NCI-H128 (cell line): ENCODE results near the gene RPS18.
"Not testable (repeated sequence)": the region's sequence is repeated elsewhere in the genome, so short reads cannot be mapped to it uniquely, and the experiment has no call there.

Source experiments
- DNase-seq: peaks from one replicate; lab custom pipeline; 2025; ENCODE audit not compliant: unreplicated experiment; lab: John Stamatoyannopoulos, UW

Gene RPS18

DNA sequence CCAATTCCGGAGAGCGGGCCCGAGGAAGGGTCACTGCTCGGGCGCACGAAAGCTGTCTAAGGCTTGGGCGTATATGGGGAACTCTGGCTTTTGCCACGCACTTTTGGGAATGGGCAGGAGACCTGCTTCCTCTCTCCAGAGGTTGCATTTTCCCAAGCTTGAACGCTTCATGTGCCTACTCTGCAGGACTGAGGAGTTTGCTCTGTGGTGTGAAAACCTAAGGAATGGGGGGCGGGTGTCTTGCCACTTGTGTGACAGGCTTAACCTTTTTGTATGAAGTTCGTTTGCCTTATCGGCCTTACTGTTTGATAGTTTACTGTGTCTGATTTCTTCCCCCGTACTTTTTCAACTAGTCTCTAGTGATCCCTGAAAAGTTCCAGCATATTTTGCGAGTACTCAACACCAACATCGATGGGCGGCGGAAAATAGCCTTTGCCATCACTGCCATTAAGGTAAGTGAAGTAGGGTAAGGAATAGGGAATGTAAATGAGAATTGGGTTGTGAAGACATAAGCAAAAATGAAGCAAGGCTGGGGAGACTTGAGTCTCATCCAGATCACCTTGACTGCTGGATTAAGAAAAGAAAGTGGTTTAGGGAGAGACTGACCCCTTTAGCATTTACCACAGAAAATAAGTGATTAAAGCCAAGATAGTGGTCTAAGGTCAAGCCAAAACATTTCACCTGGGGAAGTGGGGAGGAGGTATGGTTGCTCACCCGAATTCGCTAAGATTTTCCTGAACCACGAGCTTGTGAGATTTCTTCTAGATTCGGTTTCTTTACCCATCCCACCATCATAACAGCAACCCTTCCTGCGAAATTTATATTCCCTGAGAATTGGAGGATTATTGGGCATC, 627 bp downstream of the RPS18 start:
- no peak for DNase-seq

DNA sequence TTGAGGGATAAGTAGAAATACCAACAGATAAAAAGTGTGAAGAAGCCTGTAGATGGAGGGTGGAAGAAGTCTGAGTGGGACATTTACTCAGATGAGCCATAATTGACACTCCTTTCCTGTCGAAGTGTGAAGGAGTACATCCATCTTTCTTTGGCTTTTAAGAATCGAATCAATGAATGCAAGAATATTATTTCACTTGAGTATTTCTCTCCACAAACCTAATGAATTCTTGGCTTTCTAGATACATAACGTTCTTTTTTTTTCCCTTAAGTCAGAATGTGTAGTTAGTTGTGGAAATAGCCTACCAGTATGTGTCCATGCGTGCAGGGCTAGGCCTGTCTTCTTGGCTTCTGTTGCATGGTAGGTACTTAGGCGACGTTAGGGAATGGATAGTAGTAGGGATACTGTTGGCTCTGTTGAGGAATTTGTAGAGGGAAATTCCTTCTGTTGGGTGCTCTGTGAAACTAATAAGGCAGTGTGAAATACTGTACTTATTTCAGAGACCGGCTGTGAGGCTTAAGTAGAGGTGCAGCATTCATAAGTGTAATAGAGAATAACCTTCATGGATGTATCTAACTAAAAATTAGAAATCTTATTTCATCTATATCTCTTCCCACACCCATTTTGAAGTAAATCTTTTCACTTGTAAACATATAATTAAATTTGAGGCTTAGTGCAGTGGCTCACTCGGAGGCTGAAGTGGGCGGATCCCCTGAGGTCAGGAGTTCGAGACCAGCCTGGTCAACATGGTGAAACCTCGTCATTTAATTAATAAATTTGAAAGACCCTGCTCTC, 1.5 kb downstream of the RPS18 start:
- no peak for DNase-seq

DNA sequence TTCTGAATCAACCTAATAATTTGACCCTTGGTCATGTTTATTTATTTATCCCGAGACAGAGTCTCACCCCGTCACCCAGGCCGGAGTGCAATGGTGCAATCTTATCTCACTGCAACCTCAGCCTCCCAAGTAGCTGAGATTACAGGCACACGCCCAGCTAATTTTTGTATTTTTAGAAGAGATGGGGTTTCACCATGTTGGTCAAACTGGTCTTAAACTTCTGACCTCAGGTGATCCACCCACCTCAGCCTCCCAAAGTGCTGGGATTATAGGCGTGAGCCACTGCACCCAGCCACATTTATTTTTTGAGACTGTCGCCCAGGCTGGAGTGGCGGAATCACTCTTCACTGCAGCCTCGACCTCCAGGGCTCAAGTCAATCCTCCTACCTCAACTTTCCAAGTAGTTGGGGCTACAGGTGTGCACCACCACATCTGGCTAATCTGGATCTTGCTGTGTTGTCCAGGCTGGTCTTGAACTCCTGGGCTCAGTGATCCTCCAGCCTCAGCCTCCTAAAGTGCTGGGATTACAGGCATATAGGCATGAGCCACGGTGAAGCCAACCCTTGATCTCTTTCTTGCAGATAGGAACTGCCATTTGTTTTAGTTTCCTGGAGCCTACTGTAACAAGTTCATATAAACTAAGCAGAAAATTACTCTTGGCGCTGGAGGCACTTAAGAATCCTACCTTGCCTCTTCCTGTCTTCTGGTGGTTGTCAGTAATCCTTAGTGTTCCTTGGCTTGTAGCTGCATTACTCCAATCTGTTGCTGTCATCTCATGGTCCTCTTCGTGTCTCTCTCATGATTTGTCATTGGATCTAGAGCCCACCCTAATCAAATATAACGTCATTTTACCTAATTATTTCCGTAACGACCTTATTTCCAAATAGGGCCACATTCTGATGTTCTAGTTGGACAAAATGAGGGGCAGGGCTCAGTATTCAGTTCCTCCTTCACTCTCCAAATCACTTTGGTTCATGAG, 2.3 kb downstream of the RPS18 start:
- no peak for DNase-seq

DNA sequence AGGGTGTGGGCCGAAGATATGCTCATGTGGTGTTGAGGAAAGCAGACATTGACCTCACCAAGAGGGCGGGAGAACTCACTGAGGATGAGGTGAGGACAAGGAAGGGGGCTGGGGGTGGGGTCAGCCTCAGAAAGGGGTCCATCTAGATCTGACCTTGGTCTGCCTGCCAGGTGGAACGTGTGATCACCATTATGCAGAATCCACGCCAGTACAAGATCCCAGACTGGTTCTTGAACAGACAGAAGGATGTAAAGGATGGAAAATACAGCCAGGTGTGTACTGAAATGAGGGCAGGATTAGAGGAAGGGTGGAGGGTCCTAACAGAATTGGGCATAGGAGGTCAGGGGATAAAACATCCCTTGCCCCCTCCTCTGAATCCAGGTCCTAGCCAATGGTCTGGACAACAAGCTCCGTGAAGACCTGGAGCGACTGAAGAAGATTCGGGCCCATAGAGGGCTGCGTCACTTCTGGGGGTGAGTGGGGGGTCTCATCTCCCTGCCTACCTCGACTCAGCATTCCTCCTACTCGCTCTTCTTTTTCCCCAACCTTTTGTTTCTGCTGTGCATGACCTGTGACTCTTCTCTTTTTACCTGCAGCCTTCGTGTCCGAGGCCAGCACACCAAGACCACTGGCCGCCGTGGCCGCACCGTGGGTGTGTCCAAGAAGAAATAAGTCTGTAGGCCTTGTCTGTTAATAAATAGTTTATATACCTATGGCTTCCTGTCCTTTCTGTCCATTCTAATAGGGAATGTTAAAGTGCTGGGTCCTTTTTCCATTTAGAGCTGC, 4.1 kb downstream of the RPS18 start:
- not testable (repeated sequence) for DNase-seq

DNA sequence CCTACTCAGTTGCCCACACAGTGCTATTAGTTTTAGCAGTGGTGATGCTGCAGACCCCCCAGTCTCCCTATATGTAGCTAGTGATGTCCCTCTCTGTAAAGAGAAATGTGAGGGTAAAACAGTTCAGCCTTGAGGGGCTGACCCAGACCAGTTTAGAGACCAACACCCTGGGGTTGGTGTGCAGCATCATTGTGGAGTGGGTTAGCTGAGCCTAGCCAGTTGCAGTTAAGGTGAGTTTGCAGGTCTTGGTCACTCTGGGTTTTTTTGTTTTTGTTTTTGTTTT, 4.6 kb downstream of the RPS18 start:
- no peak for DNase-seq

DNA sequence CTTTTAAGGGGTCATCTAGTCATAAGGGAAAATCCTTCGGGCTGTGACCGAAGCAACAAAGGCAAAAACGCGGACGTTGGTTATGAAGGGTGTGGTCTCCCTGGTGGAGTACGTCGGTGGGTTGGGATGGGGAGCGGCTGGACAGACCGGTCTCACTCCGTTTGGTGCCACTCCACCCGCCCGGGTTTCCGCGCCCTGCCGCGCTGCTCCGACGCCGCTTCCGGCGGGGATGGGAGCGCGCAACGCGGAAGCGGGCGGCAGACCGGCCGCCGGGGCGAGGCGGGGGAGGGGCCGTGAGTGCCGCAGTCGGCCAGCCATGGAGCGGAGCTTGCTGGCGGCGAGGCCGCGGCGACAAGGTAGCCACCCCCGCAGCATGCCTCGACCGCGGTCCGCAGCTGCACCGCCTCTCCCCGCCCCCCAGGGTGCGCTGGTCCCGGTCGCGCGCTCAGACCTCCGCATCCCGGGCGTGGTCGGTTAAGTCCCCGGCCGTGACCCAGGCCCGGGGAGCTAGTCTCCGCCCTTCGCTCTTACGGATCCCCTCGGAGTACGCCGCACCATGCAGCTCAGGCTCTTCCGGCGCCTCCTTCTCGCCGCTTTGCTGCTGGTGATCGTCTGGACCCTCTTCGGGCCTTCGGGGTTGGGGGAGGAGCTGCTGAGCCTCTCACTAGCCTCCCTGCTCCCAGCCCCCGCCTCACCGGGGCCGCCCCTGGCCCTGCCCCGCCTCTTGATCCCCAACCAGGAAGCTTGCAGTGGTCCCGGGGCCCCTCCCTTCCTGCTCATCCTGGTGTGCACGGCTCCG, 5.2 kb downstream of the RPS18 start, which contains the start of gene B3GALT4:
Gene B3GALT4 (plus strand): TSS at position 260 of the 799 bp plus-strand sequence. CDS start 297 bp downstream, at position 557.
- peak; percentile 48 for DNase-seq

DNA sequence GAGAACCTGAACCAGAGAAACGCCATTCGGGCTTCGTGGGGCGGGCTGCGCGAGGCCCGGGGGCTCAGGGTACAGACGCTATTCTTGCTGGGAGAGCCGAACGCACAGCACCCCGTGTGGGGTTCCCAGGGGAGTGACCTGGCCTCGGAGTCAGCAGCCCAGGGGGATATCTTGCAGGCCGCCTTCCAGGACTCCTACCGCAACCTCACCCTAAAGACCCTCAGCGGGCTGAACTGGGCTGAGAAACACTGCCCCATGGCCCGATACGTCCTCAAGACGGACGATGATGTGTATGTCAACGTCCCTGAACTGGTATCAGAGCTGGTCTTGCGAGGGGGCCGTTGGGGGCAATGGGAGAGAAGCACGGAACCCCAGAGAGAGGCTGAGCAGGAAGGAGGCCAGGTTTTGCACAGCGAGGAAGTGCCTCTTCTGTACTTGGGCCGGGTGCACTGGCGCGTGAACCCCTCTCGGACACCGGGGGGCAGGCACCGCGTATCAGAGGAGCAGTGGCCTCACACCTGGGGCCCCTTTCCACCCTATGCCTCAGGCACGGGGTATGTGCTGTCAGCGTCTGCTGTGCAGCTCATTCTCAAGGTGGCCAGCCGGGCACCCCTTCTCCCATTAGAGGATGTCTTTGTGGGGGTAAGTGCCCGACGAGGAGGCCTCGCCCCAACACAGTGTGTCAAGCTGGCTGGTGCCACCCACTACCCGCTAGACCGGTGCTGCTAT, 6.0 kb downstream of the RPS18 start:
- DNase-seq, result no peak

DNA sequence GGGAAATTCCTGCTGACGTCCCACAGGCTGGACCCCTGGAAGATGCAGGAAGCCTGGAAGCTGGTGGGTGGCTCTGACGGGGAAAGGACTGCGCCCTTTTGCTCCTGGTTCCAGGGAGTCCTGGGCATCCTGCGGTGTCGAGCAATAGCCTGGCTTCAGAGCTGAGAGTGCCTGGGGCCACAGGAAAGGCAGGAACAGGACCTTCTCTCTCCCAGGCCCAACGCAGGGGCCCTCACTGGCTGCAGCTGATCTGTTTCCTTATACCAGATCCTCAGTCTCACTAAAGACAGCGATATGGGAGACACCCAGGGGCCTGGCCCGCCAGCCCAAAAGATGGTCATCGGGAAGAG, 6.5 kb downstream of the RPS18 start:
- DNase-seq, result no peak

DNA sequence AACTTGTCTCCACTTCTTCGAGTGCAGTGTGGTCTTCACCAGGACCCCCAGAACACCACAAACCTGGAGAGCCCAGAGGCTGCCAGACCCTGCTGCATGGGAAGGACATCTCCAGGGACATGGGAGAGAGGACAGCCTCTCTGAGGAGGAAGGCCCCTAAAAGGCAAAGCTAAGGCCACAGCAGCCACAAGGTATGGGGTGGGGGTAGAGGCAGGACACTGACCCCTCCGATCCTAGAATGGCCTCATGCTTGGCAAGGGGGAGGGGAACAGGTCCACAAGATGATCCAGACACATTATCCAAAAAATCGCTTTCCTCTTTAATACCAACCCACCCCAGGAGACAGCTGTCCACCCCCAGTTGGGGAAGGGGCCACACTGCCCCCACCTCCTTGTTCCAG, 6.9 kb downstream of the RPS18 start:
- no peak for DNase-seq

DNA sequence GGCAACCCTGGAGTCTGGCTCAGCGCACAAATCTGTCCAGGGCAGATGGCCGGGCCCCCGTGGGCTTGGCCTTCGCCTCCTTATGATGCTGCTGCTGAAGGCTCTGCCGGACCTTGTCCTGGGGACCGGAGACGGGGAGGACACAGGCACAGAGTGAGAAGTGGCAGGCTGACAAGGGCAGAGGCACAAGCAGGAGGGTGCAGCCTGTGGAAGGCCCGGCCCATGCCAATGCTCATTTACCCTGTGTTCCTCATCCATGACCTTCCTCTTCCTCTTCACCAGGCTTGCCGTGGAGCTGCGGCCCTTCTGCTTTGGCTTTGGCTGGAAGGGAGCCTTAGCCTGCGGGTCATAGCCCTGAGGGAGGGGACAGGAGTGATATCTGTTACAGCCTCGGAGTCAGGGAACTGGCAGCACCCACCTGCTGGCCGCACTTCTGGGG, 7.4 kb downstream of the RPS18 start:
- no peak for DNase-seq

DNA sequence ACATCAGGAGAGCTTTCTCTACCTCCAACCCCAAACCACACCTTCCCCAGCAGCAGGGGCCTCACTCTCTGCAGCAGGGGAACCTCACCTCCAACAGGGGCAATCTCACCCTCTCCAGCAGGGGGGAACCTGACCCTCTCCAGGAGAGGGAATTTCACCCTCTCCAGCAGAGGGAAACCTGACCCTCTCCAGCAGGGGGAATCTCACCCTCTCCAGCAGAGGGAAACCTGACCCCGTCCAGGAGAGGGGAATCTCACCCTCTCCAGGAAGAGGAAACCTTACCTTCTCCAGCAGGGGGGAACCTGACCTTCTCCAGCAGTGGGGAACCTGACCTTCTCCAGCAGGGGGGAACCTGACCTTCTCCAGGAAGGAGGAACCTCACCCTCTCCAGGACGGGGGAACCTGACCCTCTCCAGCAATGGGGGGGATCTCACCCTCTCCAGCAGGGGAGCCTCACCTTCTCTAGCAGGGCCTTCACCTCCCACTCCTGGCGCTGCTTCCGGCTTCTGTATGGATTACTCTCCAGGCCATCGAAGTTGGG, 8.2 kb downstream of the RPS18 start:
- peak; percentile 20 for DNase-seq

DNA sequence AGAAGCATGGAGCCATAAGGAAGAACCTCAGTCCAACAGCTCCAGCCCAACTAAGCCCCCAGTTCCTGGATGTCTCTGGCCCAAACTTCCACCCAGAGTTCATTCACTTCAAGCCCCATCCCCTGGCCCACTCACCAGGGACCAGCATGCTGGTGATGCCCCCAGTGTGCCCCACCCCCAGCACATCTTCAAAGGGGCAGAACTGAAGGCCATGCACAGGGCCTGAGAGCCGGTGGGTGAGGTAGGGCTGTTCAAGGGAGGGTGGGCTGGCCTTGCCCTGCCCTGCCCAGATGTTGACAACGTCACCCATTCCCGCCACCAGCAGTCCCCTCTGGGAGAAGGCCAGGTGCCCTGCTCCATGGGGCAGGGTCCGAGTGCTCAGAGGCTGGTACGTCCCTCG, 8.7 kb downstream of the RPS18 start:
- no peak for DNase-seq

DNA sequence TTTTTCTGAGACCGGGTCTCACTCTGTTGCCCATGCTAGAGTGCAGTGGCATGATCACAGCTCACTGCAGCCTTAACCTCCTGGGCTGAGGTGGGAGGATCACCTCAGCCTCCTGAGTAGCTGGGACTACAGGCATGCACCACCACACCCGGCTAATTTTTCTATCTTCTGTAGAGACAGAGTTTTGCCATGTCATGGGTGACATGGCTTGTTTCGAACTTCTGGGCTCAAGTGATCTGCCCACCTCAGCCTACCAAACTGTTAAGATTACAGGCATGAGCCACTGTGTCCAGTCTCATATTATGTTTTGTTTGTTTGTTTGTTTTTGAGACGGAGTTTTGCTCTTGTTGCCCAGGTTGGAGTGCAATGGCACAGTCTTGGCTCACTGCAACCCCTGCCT, 13.3 kb downstream of the RPS18 start:
- DNase-seq, result not testable (repeated sequence)

DNA sequence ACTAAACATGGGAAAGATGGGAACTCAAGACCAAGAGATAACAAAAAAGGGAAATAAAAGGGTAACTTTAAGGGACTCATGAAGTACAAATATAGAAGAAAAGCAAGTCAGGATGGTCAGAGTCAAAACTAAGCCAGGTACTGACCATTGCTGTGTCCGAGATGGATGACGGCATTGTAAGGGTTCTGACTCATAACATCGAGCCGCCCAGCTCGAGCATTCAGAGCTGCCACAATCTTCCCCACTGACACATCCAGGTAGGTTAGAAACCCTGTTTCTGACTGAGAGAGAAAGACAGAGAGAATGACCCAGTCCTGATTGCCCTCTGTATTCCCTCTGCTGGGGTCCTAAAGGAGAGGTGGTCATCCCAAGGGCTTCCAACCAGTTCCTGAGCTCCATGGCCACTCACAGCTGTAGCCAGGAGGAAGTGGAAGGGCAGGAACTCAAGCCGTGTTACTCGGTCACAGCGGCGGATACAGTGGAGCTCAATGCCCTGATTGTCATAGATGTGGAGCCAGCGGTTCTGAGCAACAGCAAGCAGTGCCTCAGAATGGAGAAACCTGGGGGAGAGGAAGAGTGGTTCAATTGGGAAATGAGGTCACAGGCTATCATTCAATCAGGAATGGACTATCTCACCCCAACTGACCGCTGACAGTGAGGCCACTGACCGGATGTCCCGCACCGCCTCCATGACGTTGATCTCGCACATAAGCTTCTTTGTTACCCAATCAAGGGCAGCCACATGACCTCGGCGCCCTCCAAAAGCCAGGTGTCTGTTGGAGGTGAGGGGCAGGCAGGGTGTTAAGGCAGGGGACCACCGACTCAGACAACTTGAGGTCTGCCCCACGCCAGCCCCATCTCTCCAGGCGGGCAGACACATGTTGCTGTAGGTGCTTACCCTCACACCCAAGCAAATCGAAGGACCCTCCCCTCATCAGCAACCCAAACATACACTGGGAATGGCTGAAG, 15.4 kb downstream of the RPS18 start:
- DNase-seq, result no peak

DNA sequence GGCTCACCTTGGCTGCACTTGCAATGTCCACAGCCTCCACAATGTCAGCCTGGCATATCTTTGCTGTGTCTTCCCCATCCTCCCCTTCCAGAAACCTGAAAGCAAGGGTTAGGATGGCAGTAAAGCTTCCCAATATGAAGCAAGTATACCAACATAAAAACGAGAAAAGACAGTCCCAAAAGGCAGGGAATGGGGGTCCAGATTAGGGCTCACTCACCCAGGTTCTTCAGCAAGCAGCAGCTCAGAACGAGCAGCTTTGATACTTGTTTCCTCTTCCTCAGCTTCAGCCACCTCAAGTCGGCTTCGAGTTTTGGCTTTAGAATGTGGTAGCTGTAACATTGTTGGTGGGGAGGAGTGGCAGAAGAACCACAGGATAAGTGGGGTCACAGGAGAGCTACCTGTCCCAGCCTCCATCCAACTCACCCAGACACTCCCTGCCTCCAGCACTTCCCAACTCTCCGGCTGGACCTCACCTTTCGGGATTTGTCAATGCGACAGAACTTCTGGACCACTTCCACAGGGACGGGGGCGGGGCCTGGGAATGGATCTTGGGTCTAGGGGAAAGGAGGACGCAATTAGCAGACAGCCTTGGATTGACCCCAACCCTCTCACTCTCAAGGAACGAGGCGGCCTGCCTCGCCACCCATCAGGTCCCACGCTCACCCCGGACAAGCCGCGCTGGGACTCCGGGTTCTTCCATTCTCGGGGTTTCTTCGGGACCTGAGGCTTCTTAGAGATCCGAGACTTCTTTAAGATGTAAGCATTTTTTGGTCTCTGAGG, 16.5 kb downstream of the RPS18 start:
- no peak for DNase-seq

DNA sequence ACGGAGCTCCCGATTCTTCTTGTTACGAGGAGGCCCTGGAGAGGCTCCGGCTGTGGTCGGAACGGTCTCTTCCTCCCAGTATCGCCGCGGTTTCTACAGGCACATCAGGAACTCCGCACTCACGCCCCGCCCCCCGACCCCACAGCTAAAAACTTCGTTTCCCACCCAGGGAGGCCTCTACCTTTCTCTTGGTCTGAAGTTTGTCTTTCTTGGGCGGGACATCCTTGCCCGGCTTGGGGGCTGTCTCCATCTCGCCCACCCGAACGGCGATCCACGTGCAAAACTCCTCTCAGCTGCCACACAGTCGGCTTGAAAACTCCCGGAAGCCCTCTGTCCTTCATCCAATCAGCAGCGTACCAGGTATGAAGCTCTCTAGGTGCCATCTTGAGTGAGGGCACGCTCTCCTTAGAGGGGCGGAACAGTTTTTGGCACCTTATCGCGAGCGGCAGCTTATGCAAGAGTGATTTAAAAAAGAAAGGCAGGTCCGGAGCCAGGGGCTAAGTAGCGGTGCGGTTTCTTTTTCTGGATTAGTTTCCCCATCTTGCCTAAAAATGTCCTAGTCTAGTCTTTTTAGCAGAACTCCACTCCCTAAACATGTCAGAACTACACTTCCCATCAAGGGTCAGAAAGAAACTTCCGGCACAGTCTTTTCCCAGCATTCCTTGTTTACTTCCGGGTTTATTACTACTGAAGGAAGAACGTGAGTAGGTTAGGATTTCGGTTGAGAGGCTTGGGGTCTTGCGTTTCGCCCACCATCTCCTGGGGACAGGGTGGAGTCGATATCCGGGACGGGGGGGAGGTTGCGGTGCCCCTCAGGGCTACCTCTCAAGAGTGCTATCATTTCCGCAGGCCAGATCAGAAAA, 17.3 kb downstream of the RPS18 start, which contains the start of the genes PFDN6 and WDR46:
Gene PFDN6 (plus strand): TSS at position 681 of the 863 bp plus-strand sequence. CDS start 256 bp downstream, outside the sequence.
Gene WDR46 (minus strand): TSS at position 319 of the 863 bp plus-strand sequence. CDS start 69 bp downstream, at position 250.
- DNase-seq, result peak; percentile 76
